ENCODE measurements around the gene ADARB2.

ADARB2 gene

DNA sequence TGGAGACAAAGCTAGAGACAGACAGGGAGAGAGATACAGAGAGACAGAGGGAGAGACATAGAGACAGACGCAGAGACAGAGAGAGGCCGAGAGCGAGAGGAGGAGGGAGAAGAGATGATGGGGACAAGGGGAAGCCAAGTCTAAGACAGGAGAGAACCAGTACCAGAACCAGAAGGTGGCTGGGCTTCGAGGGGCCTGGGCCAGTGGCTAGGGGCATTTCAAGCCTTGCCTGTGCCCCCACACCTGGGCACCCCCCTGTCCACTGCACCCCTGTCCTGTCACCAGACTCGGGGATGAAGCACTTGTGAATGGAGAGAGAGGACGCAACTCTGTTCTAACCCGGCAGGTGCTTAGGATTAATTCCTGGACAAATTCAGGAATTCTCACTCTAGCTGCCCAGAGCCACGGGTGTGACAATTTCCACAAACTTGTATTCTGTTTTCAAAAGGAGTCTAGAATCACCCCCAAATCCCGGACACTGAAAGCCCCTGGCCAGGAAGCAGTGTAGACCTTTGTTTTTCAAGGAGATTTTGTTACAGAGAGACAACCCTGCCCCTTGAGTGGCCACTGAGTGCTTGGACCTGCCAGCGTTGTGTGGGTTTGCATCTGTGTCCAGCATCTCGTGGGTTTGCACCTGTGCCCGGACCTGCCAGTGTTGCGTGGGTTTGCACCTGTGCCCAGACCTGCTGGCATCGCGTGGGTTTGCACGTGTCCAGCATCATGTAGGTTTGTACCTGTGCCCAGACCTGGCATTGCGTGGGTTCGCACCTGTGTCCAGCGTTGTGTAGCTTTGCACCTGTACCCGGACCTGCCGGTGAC, 523.9 kb downstream of the ADARB2 start:
- Histone ChIP-seq H3K4me1 (no peaks in the 10 kb centered on the region), H3K4me3 (ENCODE audit: low read depth, low read length) (no peak overlapping the region), H3K27me3 (no peaks in the 10 kb centered on the region), H3K36me3 (no peaks in the 10 kb centered on the region), H3K9me3 (no peaks in the 10 kb centered on the region)
- TF ChIP-seq CTCF (IDR thresholded peaks at IDR 0.05; ENCODE audit: low read depth, low read length): no peak
- no peak for DNase-seq

GRCh38 chr10:1212571-1213141, 524.7 kb downstream of the ADARB2 start:
- H3K36me3 ChIP-seq: no peaks in the 10 kb centered on the region
- no peak for TF ChIP-seq CTCF (IDR thresholded peaks at IDR 0.05; ENCODE audit: low read depth, low read length)
- H3K27me3 ChIP-seq: no peaks in the 10 kb centered on the region
- no peak for DNase-seq
- no peaks in the 10 kb centered on the region for H3K4me1 ChIP-seq
- no peaks in the 10 kb centered on the region for H3K9me3 ChIP-seq
- no peak overlapping the region for H3K4me3 ChIP-seq (ENCODE audit: low read depth, low read length)

DNA sequence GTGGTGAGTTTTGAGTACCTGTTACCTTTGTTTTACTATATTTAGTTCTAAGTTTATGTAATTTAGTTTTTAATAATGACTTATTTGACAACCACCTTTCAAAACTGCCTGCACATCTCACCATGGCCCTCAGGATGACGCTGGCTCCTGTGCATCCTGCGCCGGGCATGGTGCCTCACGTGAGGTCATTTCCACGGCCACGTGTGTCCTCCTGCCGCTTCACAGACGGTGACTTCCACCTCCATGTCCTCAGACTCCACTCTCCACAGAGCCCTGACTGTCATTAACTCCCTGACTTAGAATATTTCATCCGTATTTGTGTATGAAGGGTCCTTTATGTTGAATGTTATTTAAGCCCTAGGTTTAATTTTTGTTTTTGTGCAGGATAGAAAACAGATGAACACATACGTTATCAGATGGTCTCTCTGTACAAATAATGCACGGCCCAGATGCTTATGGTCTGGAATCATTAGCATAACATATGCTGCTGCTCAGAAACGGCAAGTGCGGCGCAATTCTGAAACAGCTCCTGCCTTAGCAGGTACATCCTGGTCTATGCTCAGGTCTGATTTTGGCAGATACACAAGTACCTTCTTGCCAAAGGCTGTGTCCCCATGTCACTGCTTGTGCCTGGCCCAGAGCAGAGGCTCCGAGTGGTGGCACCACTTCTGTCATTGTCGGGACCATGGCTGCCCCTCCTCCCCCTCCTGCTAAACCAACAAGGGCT, 525.3 kb downstream of the ADARB2 start:
- no peak overlapping the region for H3K4me3 ChIP-seq (ENCODE audit: low read depth, low read length)
- no peak for TF ChIP-seq CTCF (IDR thresholded peaks at IDR 0.05; ENCODE audit: low read depth, low read length)
- H3K9me3 ChIP-seq: no peaks in the 10 kb centered on the region
- DNase-seq: no peak
- no peaks in the 10 kb centered on the region for H3K27me3 ChIP-seq
- H3K4me1 ChIP-seq: no peaks in the 10 kb centered on the region
- no peaks in the 10 kb centered on the region for H3K36me3 ChIP-seq

GRCh38 chr10:1210667-1211066, 526.7 kb downstream of the ADARB2 start:
- H3K27me3 ChIP-seq: no peaks in the 10 kb centered on the region
- H3K36me3 ChIP-seq: no peaks in the 10 kb centered on the region
- H3K9me3 ChIP-seq: no peaks in the 10 kb centered on the region
- no peak for TF ChIP-seq CTCF (IDR thresholded peaks at IDR 0.05; ENCODE audit: low read depth, low read length)
- H3K4me1 ChIP-seq: no peaks in the 10 kb centered on the region
- DNase-seq: no peak
- H3K4me3 ChIP-seq (ENCODE audit: low read depth, low read length): no peak overlapping the region

- no peak for DNase-seq
- TF ChIP-seq CTCF (IDR thresholded peaks at IDR 0.05; ENCODE audit: low read depth, low read length): no peak
- Histone ChIP-seq H3K27me3 (no peaks in the 10 kb centered on the region), H3K9me3 (no peaks in the 10 kb centered on the region), H3K36me3 (no peaks in the 10 kb centered on the region), H3K4me1 (no peaks in the 10 kb centered on the region), H3K4me3 (ENCODE audit: low read depth, low read length) (no peak overlapping the region)
Observed at GRCh38 chr10:1209355-1209979, 527.9 kb downstream of the ADARB2 start.

All from BE2C (cell line).